HG02840 (cell line): ENCODE measurements around the gene ZCCHC14.

Experiments used
- ATAC-seq: cut with Tn5 transposase; IDR thresholded peaks from one replicate; pipeline ENCODE4 v1.9.1; 2021; ENCODE audit warnings: mild to moderate bottlenecking, moderate library complexity, moderate number of reproducible peaks; ENCODE audit not compliant: unreplicated experiment, low FRiP score

Gene ZCCHC14

GRCh38 chr16:87416826-87417527 lies 75.8 kb downstream of the ZCCHC14 start:
- ATAC-seq, result no peak

GRCh38 chr16:87415441-87415840 lies 77.4 kb downstream of the ZCCHC14 start:
- no peak for ATAC-seq

- no peak for ATAC-seq
These were observed 78.6 kb downstream of the ZCCHC14 start for GRCh38 chr16:87414251-87414680.

GRCh38 chr16:87412996-87413421 lies 79.8 kb downstream of the ZCCHC14 start:
- ATAC-seq, result no peak

GRCh38 chr16:87412371-87412995 lies 80.3 kb downstream of the ZCCHC14 start:
- no peak for ATAC-seq

GRCh38 chr16:87411375-87412271 lies 81.2 kb downstream of the ZCCHC14 start:
- ATAC-seq, result no peak

- no peak for ATAC-seq
These were observed 81.9 kb downstream of the ZCCHC14 start for GRCh38 chr16:87410968-87411367.

- ATAC-seq, result no peak
These were observed 82.3 kb downstream of the ZCCHC14 start for GRCh38 chr16:87410530-87410929.

GRCh38 chr16:87409781-87410180 lies 83.0 kb downstream of the ZCCHC14 start:
- no peak for ATAC-seq

- ATAC-seq, result no peak
These were observed 83.7 kb downstream of the ZCCHC14 start for GRCh38 chr16:87409153-87409552.

GRCh38 chr16:87407511-87408112 lies 85.2 kb downstream of the ZCCHC14 start:
- ATAC-seq, result no peak

- ATAC-seq, result no peak
These were observed 86.2 kb downstream of the ZCCHC14 start for GRCh38 chr16:87406495-87407088.

- no peak for ATAC-seq
These were observed 87.8 kb downstream of the ZCCHC14 start for GRCh38 chr16:87404764-87405625.

- no peak for ATAC-seq
These were observed 97.5 kb downstream of the ZCCHC14 start for GRCh38 chr16:87395181-87395842.

- no peak for ATAC-seq
These were observed 99.2 kb downstream of the ZCCHC14 start for GRCh38 chr16:87393680-87394055.

- ATAC-seq, result peak; percentile 2
These were observed 99.8 kb downstream of the ZCCHC14 start for GRCh38 chr16:87392821-87393679.

- ATAC-seq, result peak; percentile 56
These were observed 100.6 kb downstream of the ZCCHC14 start, which contains the start of gene MAP1LC3B for GRCh38 chr16:87391950-87392820. TSS of gene MAP1LC3B (plus strand) at chr16:87392336. CDS start at chr16:87392428, 92 bp downstream.
